Muscle of leg (tissue), 11 donors: ENCODE measurements around the gene CD36. TPM values are rescaled to one million over a fixed set of nuclear protein-coding genes. Genes with fewer than 3 reads are reported as not detected.

Experiments
- DNase-seq: peaks from one replicate; pipeline ENCODE4 v3.0.0; 2013
- H3K27ac ChIP-seq: one replicate; pipeline ENCODE4 v1.5.1; 2013; ENCODE audit warnings: mild to moderate bottlenecking, low read length, control low read depth
- H3K27me3 ChIP-seq: one replicate; pipeline ENCODE4 v1.6.1; 2013; ENCODE audit warnings: low read length; ENCODE audit not compliant: control insufficient read depth, insufficient read depth
- H3K36me3 ChIP-seq: one replicate; pipeline ENCODE4 v1.6.1; 2013; ENCODE audit warnings: low read length; ENCODE audit not compliant: control insufficient read depth, insufficient read depth
- H3K4me1 ChIP-seq: one replicate; pipeline ENCODE4 v1.6.1; 2013; ENCODE audit warnings: low read length; ENCODE audit not compliant: control insufficient read depth, insufficient read depth
- H3K4me3 ChIP-seq: one replicate; pipeline ENCODE4 v1.5.1; 2013; ENCODE audit warnings: low read length, control low read depth
- H3K9me3 ChIP-seq: replicated peaks from 2 replicates; pipeline ENCODE4 v1.6.1; 2013; ENCODE audit warnings: low read depth, low read length; ENCODE audit not compliant: control insufficient read depth
- WGBS: methylation state at CpG from one replicate; pipeline ENCODE4 v1.1.5; 2013; ENCODE audit warnings: missing lambda C conversion rate; ENCODE audit not compliant: insufficient coverage; 5-methylcytosine and 5-hydroxymethylcytosine counted together
- polyA plus RNA-seq, 8 donors: library from polyadenylated mRNA; unstranded; fragments of 120-200 nt; gene quantifications; one replicate each; pipeline versions ENCODE4 v1.2.1 to v1.2.3, GENCODE V29; 2013; ENCODE audit warnings: inconsistent platforms in 1 of 8, low replicate concordance in 1 of 8; ENCODE audit not compliant: insufficient read length in 8 of 8, insufficient read depth in 1 of 8
- total RNA-seq: library from RNA; stranded (reverse); fragments of 120-200 nt; gene quantifications from one replicate; pipeline ENCODE4 v1.2.4, GENCODE V29; 2013

CD36 gene
- total and polyA plus RNA-seq, 9 donors, result 200 to 321 (median 233) TPM

DNA sequence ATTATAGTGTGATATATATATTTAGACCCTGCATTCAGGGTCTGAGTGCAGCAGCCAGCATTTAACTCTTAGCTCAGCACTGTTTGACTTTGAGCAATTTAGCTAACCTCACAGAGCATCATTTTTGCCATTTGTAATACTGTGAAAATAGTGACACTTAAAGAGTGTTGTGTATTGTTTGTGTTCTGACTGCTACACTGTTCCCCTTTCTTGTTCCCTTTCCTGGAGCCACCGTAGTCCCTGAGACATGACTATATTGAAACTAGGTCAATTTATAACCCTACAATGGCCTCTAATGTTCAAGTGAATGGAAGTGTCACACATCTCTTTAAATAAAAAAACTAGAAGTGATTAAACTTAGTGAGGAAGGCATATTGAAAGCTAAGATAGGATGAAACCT, 20.3 kb upstream of the CD36 start:
- H3K27ac ChIP-seq, result no peak overlapping the region
- no peaks in the 10 kb centered on the region for H3K27me3 ChIP-seq
- H3K4me3 ChIP-seq, result no peak overlapping the region
- no peaks in the 10 kb centered on the region for H3K36me3 ChIP-seq
- H3K4me1 ChIP-seq, result peaks cover 2% of the 10 kb centered on the region
- H3K9me3 ChIP-seq, result peaks cover 6% of the 10 kb centered on the region
- no CpG with 5 or more reads among the region's 1 CpG for WGBS
- no peak for DNase-seq

DNA sequence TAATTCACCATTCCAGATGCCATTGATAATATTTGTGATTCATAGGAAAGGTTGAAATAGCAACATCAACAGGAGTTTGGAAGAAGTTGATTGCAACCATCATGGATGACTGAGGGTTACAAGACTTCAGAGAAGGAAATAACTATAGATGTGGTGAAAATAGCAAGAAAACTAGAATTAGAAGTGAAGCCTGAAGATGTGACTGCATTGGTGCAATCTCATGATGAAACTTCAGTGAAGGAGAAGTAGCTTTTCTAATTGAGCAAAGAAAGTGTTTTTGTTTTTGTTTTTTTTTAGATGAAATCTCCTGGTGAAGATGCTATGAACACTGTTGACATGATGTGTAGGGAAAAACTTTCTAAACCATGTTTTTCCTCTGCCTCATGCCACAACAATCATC, 18.7 kb upstream of the CD36 start:
- Histone ChIP-seq H3K36me3 (no peaks in the 10 kb centered on the region), H3K4me3 (no peak overlapping the region), H3K27me3 (no peaks in the 10 kb centered on the region), H3K27ac (no peak overlapping the region), H3K9me3 (peaks cover 6% of the 10 kb centered on the region), H3K4me1 (peaks cover 2% of the 10 kb centered on the region)
- no peak for DNase-seq

DNA sequence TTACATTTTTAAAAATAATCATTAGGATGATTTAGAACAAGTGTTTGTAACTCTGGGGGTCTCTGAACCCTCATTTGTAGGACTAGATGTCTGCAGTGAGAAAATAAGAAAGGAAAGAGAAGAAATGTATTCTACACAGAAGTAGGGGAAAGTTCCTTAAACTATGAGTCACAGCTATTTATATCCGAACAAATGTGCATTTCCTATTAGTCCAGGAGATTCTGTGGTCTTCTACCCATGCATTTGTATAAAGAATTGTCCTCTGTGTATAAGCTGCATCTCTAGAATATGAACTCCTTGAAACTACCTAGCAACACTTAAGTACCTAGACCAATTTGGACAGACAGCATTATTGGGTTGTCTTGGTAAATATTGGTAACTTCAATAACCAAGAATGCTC, 15.9 kb upstream of the CD36 start:
- Histone ChIP-seq H3K27me3 (no peaks in the 10 kb centered on the region), H3K4me1 (peaks cover 2% of the 10 kb centered on the region), H3K27ac (peak overlapping the region; percentile 26), H3K9me3 (peaks cover 6% of the 10 kb centered on the region), H3K4me3 (no peak overlapping the region), H3K36me3 (no peaks in the 10 kb centered on the region)
- WGBS, result no CpG with 5 or more reads among the region's 1 CpG
- DNase-seq, result peak; percentile 53

DNA sequence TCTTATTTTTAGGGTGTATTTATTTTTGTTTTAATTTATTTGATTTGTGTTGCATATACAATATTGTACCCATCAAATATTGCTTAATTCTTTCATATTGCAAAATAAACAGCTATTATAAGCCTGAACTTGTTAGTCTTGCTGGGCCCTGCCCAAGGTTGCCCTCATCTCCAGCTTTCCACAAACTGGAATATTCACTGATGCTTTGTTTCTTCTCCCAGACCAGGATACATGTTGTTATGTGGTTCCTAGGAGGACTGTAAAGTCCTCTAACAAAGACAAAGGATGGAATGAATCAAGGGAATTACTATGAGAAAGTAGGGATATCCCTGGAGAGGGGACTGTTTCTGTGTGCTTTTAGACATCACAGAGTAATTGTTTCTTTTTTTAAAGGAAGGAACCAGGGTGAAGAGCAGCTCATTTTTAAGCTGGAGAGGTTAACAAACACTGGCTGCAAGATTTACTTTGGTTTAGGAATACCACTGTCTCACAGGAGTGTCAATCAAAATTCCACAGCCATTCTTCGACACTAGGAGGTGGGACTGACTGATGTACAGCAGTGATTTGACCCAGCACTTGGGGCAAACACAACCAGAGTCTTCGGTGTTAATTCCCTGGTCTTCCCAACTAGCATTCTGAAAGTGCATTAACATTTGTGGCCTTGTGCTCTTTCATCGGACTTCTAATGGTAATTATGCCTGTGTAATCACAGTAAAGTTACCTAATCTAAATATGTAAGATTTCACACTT, 14.8 kb upstream of the CD36 start:
- peaks cover 5% of the 10 kb centered on the region for H3K9me3 ChIP-seq
- peaks cover 2% of the 10 kb centered on the region for H3K4me1 ChIP-seq
- DNase-seq, result no peak
- H3K27ac ChIP-seq, result peak overlapping the region; percentile 22
- no peaks in the 10 kb centered on the region for H3K36me3 ChIP-seq
- 63% methylated on average over 1 of the region's 3 CpGs for WGBS
- H3K4me3 ChIP-seq, result no peak overlapping the region
- H3K27me3 ChIP-seq, result no peaks in the 10 kb centered on the region

DNA sequence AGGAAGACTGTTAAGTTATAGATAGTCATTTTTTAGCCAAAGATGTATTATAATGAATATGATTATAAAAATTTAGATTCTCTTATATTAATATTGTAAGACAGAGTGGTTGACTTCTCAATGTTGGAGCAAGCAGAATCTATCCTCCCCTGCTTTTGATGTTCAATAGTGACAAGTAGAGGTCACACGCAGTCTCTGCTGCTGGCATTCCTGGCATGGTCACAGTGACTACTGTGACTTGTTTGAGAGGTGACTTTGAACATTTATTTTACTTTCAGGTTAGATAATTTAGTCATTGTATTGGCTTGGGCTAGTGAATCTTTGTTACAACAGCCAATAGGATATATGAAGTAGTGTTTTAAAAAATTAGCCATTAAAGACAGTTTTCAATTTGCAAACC, 13.7 kb upstream of the CD36 start:
- no peaks in the 10 kb centered on the region for H3K27me3 ChIP-seq
- peaks cover 2% of the 10 kb centered on the region for H3K4me1 ChIP-seq
- H3K36me3 ChIP-seq, result no peaks in the 10 kb centered on the region
- no peak for DNase-seq
- H3K9me3 ChIP-seq, result no peaks in the 10 kb centered on the region
- no peak overlapping the region for H3K27ac ChIP-seq
- no peak overlapping the region for H3K4me3 ChIP-seq
- no CpG with 5 or more reads among the region's 1 CpG for WGBS

DNA sequence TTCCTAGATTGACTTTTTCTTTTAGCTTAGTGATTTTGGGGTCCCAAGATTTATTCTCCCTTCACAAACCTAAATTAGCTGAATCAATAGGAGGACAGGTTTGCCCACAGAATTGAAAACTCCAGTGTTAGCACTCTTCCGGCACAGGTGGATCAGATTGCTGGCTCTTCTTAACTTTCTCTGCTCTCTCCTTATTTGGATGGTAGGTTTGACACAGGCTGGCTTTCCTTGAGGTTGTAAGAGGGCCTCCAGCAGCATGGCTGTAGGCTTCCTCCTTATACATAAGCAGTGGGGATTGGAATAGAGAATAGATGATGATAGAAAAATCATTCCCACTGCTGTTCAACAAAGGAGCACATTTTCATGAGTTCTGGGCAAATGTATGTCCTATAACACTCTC, 9.4 kb upstream of the CD36 start:
- H3K4me1 ChIP-seq, result peaks cover 4% of the 10 kb centered on the region
- no peaks in the 10 kb centered on the region for H3K9me3 ChIP-seq
- no peak overlapping the region for H3K4me3 ChIP-seq
- H3K27ac ChIP-seq, result no peak overlapping the region
- no CpG with 5 or more reads among the region's 1 CpG for WGBS
- H3K36me3 ChIP-seq, result no peaks in the 10 kb centered on the region
- H3K27me3 ChIP-seq, result no peaks in the 10 kb centered on the region
- DNase-seq, result no peak

DNA sequence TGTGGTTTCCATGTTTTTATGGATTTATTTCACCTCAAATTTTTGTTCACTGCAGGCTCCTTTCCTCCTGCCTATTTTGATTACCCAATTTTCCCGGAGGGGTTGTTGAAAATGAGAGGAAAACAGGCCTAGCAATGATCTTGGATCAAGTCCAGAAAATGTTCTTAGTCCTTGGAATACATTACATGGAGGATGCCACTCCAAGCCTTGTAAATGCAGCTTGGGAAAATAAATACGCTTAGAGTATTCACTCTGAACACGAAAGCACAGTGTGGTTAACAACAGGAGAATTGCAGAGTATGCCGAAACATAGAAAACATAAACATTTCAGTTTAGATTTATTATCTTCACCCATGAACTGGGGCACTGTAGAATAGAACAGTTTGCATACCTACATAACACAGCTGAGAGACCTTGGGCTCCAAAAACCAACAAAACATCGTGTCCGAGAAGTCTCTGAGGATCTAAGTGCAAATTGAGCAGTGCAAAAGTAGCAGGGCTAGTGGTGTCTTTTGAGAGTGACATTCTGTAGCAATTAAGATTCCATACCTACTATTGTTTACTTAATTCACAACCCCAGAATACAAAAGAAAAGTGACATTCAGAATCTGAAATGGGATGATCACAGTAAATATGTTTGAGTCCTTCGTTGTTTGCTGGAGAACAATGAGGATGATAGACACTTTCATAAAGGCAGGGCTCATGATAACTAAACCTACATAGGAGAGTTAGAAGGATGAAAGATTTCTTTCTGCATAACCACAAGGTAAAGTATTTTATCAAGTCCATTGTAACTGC, 7.6 kb upstream of the CD36 start:
- Histone ChIP-seq H3K9me3 (no peaks in the 10 kb centered on the region), H3K27me3 (no peaks in the 10 kb centered on the region), H3K4me3 (no peak overlapping the region), H3K27ac (peak overlapping the region; percentile 68), H3K4me1 (peaks cover 5% of the 10 kb centered on the region), H3K36me3 (no peaks in the 10 kb centered on the region)
- WGBS, result no CpG with 5 or more reads among the region's 7 CpGs
- DNase-seq, result peak; percentile 54

DNA sequence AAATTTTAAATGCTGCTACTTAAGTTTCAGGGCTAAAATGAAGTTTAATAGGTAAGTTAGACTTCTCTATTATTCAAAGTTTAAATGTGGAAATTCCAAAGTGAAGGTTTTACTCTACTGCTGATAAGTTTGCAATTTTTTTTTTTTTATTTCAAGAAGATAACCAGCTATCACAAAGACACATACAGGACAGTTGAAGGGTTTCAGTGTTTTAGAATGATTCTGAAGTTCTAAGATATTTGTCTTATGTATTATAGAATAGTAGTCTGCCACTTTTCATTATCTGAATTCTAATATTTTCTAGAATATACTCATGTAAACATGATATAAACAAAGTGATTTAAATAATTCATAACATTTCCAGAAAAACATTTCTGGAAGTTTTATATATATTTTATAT, 7.0 kb upstream of the CD36 start:
- Histone ChIP-seq H3K36me3 (no peaks in the 10 kb centered on the region), H3K4me1 (peaks cover 7% of the 10 kb centered on the region), H3K27me3 (no peaks in the 10 kb centered on the region), H3K4me3 (no peak overlapping the region), H3K9me3 (no peaks in the 10 kb centered on the region), H3K27ac (peak overlapping the region; percentile 68)
- DNase-seq, result no peak

DNA sequence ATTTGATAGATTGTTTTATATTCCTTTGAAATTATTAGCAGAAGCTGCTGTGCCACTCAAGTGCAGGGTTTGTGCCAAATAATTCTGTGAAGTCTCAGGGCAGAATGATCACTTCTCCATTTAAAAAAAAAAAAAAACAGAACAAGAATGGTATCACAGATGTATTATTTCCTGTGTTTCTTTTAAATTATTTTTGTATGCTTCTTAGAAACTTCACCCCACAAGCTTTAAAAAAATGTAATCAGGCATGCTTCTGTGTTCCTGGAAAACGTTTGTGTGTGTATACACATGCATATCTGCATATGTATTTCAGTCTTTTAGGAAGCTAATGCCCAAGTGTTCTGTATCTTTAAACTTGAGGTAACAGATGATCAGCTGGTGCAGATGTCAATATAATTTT, 6.3 kb upstream of the CD36 start:
- H3K27ac ChIP-seq, result no peak overlapping the region
- peaks cover 7% of the 10 kb centered on the region for H3K4me1 ChIP-seq
- no peaks in the 10 kb centered on the region for H3K27me3 ChIP-seq
- H3K36me3 ChIP-seq, result no peaks in the 10 kb centered on the region
- no peaks in the 10 kb centered on the region for H3K9me3 ChIP-seq
- peak; percentile 36 for DNase-seq
- whole genome bisulfite sequencing, result no CpG with 5 or more reads among the region's 1 CpG
- H3K4me3 ChIP-seq, result no peak overlapping the region

DNA sequence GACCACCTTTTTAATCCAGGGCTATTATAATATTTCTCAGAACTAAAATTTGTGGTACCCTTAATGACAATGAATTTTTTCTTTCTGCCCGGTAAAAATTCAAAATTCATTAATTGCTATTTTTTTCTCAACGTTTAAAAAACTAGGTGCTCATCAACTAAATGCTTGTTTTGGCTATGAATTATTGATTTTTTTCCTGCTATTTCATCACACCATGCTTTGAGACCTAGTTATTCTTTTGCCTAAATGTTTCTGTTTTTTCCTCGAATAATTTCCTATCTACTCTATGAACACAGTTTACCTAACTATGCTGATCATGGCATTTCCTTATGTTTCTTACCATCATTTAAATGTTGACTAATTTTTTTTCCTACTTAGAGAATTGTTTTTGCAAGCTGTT, 5.6 kb upstream of the CD36 start:
- no peaks in the 10 kb centered on the region for H3K9me3 ChIP-seq
- H3K27me3 ChIP-seq, result no peaks in the 10 kb centered on the region
- H3K36me3 ChIP-seq, result no peaks in the 10 kb centered on the region
- no peak overlapping the region for H3K4me3 ChIP-seq
- H3K4me1 ChIP-seq, result peaks cover 7% of the 10 kb centered on the region
- H3K27ac ChIP-seq, result no peak overlapping the region
- no peak for DNase-seq
- WGBS, result no CpG with 5 or more reads among the region's 3 CpGs
